ENCODE results near the gene SBF2. TPM values are rescaled to one million over a fixed set of nuclear protein-coding genes. Genes with fewer than 3 reads are reported as not detected.
"Not testable (repeated sequence)": the region's sequence is repeated elsewhere in the genome, so short reads cannot be mapped to it uniquely, and the experiment has no call there.

The SBF2 gene
- total and polyA plus RNA-seq, 4 donors: 50.3 to 74.2 (median 61.3) TPM

DNA sequence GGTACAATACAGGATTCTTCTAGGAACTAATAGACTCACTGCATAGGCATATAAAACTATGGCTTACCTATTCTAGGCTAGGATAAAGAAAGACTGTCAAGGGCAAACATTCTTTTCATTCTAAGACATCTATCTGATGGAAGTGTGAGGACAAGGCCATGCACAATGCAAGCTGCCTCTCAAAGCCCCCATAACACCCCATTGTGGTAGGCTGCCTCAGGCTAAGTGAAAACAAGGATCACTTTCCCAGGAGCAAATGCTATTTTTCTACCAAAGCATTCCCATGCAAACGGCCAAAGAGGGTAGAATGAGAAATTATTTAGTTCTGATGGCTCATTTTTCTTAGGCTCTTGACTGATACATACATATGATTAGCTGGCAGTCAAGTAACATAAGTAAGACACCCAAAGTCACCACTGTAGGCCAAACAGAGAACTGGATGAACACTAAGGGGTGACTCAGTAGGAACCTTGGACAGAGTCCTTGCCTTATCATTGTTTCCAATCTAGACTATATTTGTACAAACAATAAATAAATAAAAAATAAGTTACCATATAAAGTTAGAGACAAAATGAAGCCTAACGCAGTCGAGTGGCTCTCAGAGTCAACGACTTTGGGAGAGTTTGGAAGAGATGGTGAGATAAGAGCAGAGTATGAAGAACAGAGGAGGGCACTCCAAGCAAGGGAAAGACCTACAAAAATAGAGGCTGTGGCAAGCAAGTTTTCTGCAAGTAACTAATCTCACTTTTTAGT lies 303.6 kb downstream of the SBF2 start:
- Histone ChIP-seq H3K27me3 (ENCODE audit: control insufficient read depth, insufficient read depth, low read length) (no peaks in the 10 kb centered on the region), H3K4me3 (ENCODE audit: low read depth, low read length) (no peak overlapping the region), H3K36me3 (ENCODE audit: control insufficient read depth, insufficient read depth, low read length) (no peaks in the 10 kb centered on the region), H3K9me3 (ENCODE audit: control insufficient read depth, insufficient read depth, low read length) (no peaks in the 10 kb centered on the region), H3K27ac (ENCODE audit: low read depth, low read length) (no peak overlapping the region), H3K4me1 (ENCODE audit: control insufficient read depth, insufficient read depth, low read length) (no peaks in the 10 kb centered on the region)
- WGBS (ENCODE audit: insufficient coverage): 87% methylated on average over 3 of the region's 4 CpGs
- DNase-seq (ENCODE audit: low read depth in 4 of 6, low spot score in 6 of 6): no peak

- not testable (repeated sequence) for H3K36me3 ChIP-seq (ENCODE audit: control insufficient read depth, insufficient read depth, low read length); H3K4me1 ChIP-seq (ENCODE audit: control insufficient read depth, insufficient read depth, low read length); H3K4me3 ChIP-seq (ENCODE audit: low read depth, low read length); H3K27ac ChIP-seq (ENCODE audit: low read depth, low read length); DNase-seq (ENCODE audit: low read depth in 4 of 6, low spot score in 6 of 6); H3K9me3 ChIP-seq (ENCODE audit: control insufficient read depth, insufficient read depth, low read length); H3K27me3 ChIP-seq (ENCODE audit: control insufficient read depth, insufficient read depth, low read length)
- WGBS (ENCODE audit: insufficient coverage): 100% methylated on average over 2 of the region's 4 CpGs
These were observed 306.7 kb downstream of the SBF2 start for GRCh38 chr11:9987303-9987702.

GRCh38 chr11:9982796-9983579 lies 311.0 kb downstream of the SBF2 start:
- Histone ChIP-seq H3K9me3 (ENCODE audit: control insufficient read depth, insufficient read depth, low read length) (no peaks in the 10 kb centered on the region), H3K27me3 (ENCODE audit: control insufficient read depth, insufficient read depth, low read length) (no peaks in the 10 kb centered on the region), H3K36me3 (ENCODE audit: control insufficient read depth, insufficient read depth, low read length) (peaks cover 8% of the 10 kb centered on the region), H3K4me1 (ENCODE audit: control insufficient read depth, insufficient read depth, low read length) (no peaks in the 10 kb centered on the region), H3K27ac (ENCODE audit: low read depth, low read length) (no peak overlapping the region), H3K4me3 (ENCODE audit: low read depth, low read length) (no peak overlapping the region)
- WGBS (ENCODE audit: insufficient coverage): 82% methylated on average over 11 of the region's 16 CpGs
- no peak for DNase-seq (ENCODE audit: low read depth in 4 of 6, low spot score in 6 of 6)

GRCh38 chr11:9982127-9982795 lies 311.8 kb downstream of the SBF2 start:
- Histone ChIP-seq H3K4me1 (ENCODE audit: control insufficient read depth, insufficient read depth, low read length) (no peaks in the 10 kb centered on the region), H3K9me3 (ENCODE audit: control insufficient read depth, insufficient read depth, low read length) (no peaks in the 10 kb centered on the region), H3K36me3 (ENCODE audit: control insufficient read depth, insufficient read depth, low read length) (peaks cover 8% of the 10 kb centered on the region), H3K27me3 (ENCODE audit: control insufficient read depth, insufficient read depth, low read length) (no peaks in the 10 kb centered on the region), H3K27ac (ENCODE audit: low read depth, low read length) (no peak overlapping the region), H3K4me3 (ENCODE audit: low read depth, low read length) (no peak overlapping the region)
- WGBS (ENCODE audit: insufficient coverage): 95% methylated on average over 3 of the region's 6 CpGs
- peak in 1 of 6 donors; percentile 5 for DNase-seq (ENCODE audit: low read depth in 4 of 6, low spot score in 6 of 6)

DNA sequence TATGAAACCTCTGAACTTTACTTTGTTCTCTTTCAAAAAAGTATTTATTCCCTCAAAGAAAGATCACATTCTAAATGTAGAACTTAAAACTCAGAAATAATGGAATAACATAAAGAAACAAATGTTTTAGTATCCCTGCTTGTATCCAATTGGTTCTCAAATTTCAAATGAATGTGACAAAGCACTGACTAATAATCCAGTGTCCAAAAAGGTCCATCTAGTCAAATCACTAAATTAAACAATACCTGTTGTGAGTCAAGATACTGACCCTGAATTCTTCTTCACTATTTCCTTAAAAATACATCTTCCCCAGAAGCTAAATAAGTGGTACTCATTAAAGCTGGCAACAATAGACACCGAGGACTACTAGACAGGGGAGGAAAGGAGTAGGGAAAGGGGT lies 313.1 kb downstream of the SBF2 start:
- no peaks in the 10 kb centered on the region for H3K27me3 ChIP-seq (ENCODE audit: control insufficient read depth, insufficient read depth, low read length)
- WGBS (ENCODE audit: insufficient coverage): no CpG with 5 or more reads among the region's 1 CpG
- H3K4me3 ChIP-seq (ENCODE audit: low read depth, low read length): no peak overlapping the region
- H3K4me1 ChIP-seq (ENCODE audit: control insufficient read depth, insufficient read depth, low read length): no peaks in the 10 kb centered on the region
- H3K36me3 ChIP-seq (ENCODE audit: control insufficient read depth, insufficient read depth, low read length): peaks cover 8% of the 10 kb centered on the region
- H3K27ac ChIP-seq (ENCODE audit: low read depth, low read length): no peak overlapping the region
- H3K9me3 ChIP-seq (ENCODE audit: control insufficient read depth, insufficient read depth, low read length): no peaks in the 10 kb centered on the region
- DNase-seq (ENCODE audit: low read depth in 4 of 6, low spot score in 6 of 6): no peak

DNA sequence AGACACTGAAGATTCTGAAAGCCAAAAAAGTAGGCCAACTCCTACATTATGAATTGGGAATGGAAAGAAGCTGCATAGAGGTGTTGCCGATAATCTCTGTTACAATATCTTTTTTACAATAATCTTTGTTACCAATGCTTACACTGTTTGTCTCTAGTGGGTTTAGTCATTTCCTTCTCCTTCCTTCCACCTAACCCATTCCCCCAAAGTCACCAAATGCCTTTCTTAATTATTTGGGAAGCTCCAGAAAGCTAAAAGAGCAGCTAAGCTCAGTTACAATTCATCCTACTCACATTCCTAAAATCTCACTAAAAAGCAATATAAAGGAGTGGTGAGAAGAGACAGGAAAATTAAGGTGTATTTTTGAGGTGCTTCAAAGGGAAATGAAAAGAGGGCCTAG lies 316.5 kb downstream of the SBF2 start:
- H3K27me3 ChIP-seq (ENCODE audit: control insufficient read depth, insufficient read depth, low read length): no peaks in the 10 kb centered on the region
- H3K27ac ChIP-seq (ENCODE audit: low read depth, low read length): no peak overlapping the region
- H3K9me3 ChIP-seq (ENCODE audit: control insufficient read depth, insufficient read depth, low read length): no peaks in the 10 kb centered on the region
- peaks cover 3% of the 10 kb centered on the region for H3K36me3 ChIP-seq (ENCODE audit: control insufficient read depth, insufficient read depth, low read length)
- no peak overlapping the region for H3K4me3 ChIP-seq (ENCODE audit: low read depth, low read length)
- no CpG with 5 or more reads among the region's 1 CpG for WGBS (ENCODE audit: insufficient coverage)
- no peaks in the 10 kb centered on the region for H3K4me1 ChIP-seq (ENCODE audit: control insufficient read depth, insufficient read depth, low read length)
- DNase-seq (ENCODE audit: low read depth in 4 of 6, low spot score in 6 of 6): no peak

DNA sequence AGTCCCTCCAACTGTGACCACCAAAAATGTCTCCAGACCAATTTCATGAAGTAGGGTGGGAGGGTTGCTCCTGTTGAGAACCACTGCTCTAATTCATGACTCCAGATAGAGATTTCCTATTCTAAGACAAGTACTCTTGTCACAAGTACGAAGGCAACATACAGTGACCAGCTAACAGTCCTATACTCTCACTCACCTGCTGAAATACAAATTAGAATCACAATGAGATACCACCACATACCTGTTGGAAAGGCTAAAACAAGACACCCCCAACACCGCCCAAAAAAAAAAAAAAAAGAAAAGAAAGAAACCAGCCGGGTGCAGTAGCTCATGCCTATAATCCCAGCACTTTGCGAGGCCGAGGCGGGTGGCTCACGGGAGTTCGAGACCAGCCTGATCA lies 319.6 kb downstream of the SBF2 start:
- H3K27ac ChIP-seq (ENCODE audit: low read depth, low read length): no peak overlapping the region
- no peaks in the 10 kb centered on the region for H3K4me1 ChIP-seq (ENCODE audit: control insufficient read depth, insufficient read depth, low read length)
- H3K9me3 ChIP-seq (ENCODE audit: control insufficient read depth, insufficient read depth, low read length): no peaks in the 10 kb centered on the region
- H3K27me3 ChIP-seq (ENCODE audit: control insufficient read depth, insufficient read depth, low read length): no peaks in the 10 kb centered on the region
- H3K36me3 ChIP-seq (ENCODE audit: control insufficient read depth, insufficient read depth, low read length): peaks cover 3% of the 10 kb centered on the region
- 43% methylated on average over 1 of the region's 8 CpGs for WGBS (ENCODE audit: insufficient coverage)
- no peak for DNase-seq (ENCODE audit: low read depth in 4 of 6, low spot score in 6 of 6)
- H3K4me3 ChIP-seq (ENCODE audit: low read depth, low read length): no peak overlapping the region

GRCh38 chr11:9973921-9974320 lies 320.1 kb downstream of the SBF2 start:
- WGBS (ENCODE audit: insufficient coverage): no CpG with 5 or more reads among the region's 3 CpGs
- no peak for DNase-seq (ENCODE audit: low read depth in 4 of 6, low spot score in 6 of 6)

GRCh38 chr11:9972989-9973388 lies 321.0 kb downstream of the SBF2 start:
- H3K36me3 ChIP-seq (ENCODE audit: control insufficient read depth, insufficient read depth, low read length): no peaks in the 10 kb centered on the region
- H3K9me3 ChIP-seq (ENCODE audit: control insufficient read depth, insufficient read depth, low read length): no peaks in the 10 kb centered on the region
- WGBS (ENCODE audit: insufficient coverage): 17% methylated on average over 2 of the region's 7 CpGs
- no peak overlapping the region for H3K4me3 ChIP-seq (ENCODE audit: low read depth, low read length)
- H3K27ac ChIP-seq (ENCODE audit: low read depth, low read length): no peak overlapping the region
- peak in 4 of 6 donors; percentile 19 to 72 (median 44) for DNase-seq (ENCODE audit: low read depth in 4 of 6, low spot score in 6 of 6)
- no peaks in the 10 kb centered on the region for H3K4me1 ChIP-seq (ENCODE audit: control insufficient read depth, insufficient read depth, low read length)
- no peaks in the 10 kb centered on the region for H3K27me3 ChIP-seq (ENCODE audit: control insufficient read depth, insufficient read depth, low read length)

More at GRCh38 chr11:9973921-9974320, 320.1 kb downstream of the SBF2 start:
- H3K27me3 ChIP-seq (ENCODE audit: control insufficient read depth, insufficient read depth, low read length): no peaks in the 10 kb centered on the region
- H3K4me1 ChIP-seq (ENCODE audit: control insufficient read depth, insufficient read depth, low read length): no peaks in the 10 kb centered on the region
- H3K36me3 ChIP-seq (ENCODE audit: control insufficient read depth, insufficient read depth, low read length): peaks cover 3% of the 10 kb centered on the region
- no peaks in the 10 kb centered on the region for H3K9me3 ChIP-seq (ENCODE audit: control insufficient read depth, insufficient read depth, low read length)
- no peak overlapping the region for H3K4me3 ChIP-seq (ENCODE audit: low read depth, low read length)
- no peak overlapping the region for H3K27ac ChIP-seq (ENCODE audit: low read depth, low read length)

All from spinal cord (tissue), 10 donors.